Aorta (tissue), 5 donors: ENCODE results near the gene MEIOC. TPM values are rescaled to one million over a fixed set of nuclear protein-coding genes. Genes with fewer than 3 reads are reported as not detected.
"Not testable (repeated sequence)": the region's sequence is repeated elsewhere in the genome, so short reads cannot be mapped to it uniquely, and the experiment has no call there.

Source experiments
- ATAC-seq: fragments of 200-7000 bp; cut with Tn5 transposase; one replicate; pipeline ENCODE4 v1.9.1; 2022; ENCODE audit warnings: moderate library complexity; ENCODE audit not compliant: low FRiP score
- DNase-seq, 2 donors: peaks; one replicate each; pipeline ENCODE4 v3.0.0-alpha.2; 2020
- H3K27ac ChIP-seq, 2 donors: one replicate each; pipeline ENCODE4 v1.5.1; 2013; ENCODE audit warnings: low read length in 2 of 2, mild to moderate bottlenecking in 2 of 2, moderate library complexity in 2 of 2, control low read depth in 1 of 2, inconsistent platforms in 1 of 2, low read depth in 1 of 2
- H3K27me3 ChIP-seq, 2 donors: one replicate each; pipeline ENCODE4 v1.6.1; 2013; ENCODE audit warnings: control low read depth in 1 of 2, low read length in 1 of 2, mild to moderate bottlenecking in 1 of 2, moderate library complexity in 1 of 2; ENCODE audit not compliant: insufficient read depth in 2 of 2, control insufficient read depth in 1 of 2
- H3K36me3 ChIP-seq, 2 donors: one replicate each; pipeline ENCODE4 v1.6.1; 2013; ENCODE audit warnings: control low read depth in 1 of 2, low read length in 1 of 2, mild to moderate bottlenecking in 1 of 2; ENCODE audit not compliant: insufficient read depth in 2 of 2, control insufficient read depth in 1 of 2
- H3K4me1 ChIP-seq, 2 donors: one replicate each; pipeline ENCODE4 v1.6.1; 2013; ENCODE audit warnings: low read length in 2 of 2, control low read depth in 1 of 2, mild to moderate bottlenecking in 1 of 2, moderate library complexity in 1 of 2; ENCODE audit not compliant: insufficient read depth in 2 of 2, control insufficient read depth in 1 of 2
- H3K4me3 ChIP-seq, 2 donors: one replicate each; pipeline ENCODE4 v1.5.1; 2013; ENCODE audit warnings: low read length in 2 of 2, control low read depth in 1 of 2, mild to moderate bottlenecking in 1 of 2
- H3K9me3 ChIP-seq: one replicate; pipeline ENCODE4 v1.6.1; 2013; ENCODE audit warnings: mild to moderate bottlenecking, low read length; ENCODE audit not compliant: control insufficient read depth
- WGBS, 2 donors: extraction: QIAGEN DNeasy Blood & Tissue Kit; methylation state at CpG; one replicate each; pipeline ENCODE4 v1.1.7; 2013; 5-methylcytosine and 5-hydroxymethylcytosine counted together
- intact Hi-C, 2 donors: fragments of 100-400 bp; cut with DNase I; formaldehyde crosslinking; loops; one replicate each; pipeline versions ENCODE4 v1.14.2 to v1.15.0; 2022
- long read RNA-seq, 2 donors: library from polyadenylated mRNA; unstranded; transcript quantifications; one replicate each; pipeline ENCODE4 v2.0.0, GENCODE V29; 2020 to 2021
- polyA plus RNA-seq, 2 donors: library from polyadenylated mRNA; stranded (reverse); fragments of 200-250 nt; gene quantifications; one replicate each; pipeline ENCODE4 v1.2.3, GENCODE V29; 2013
- total RNA-seq, 2 donors: library from RNA; stranded (reverse); fragmentation: NEBNext Ultra II Directional; extraction: Animal tissue kit (Norgen Biotek cat#: 25700); gene quantifications; one replicate each; pipeline ENCODE4 v1.2.1, GENCODE V29; 2021
- donor health status: healthy with polysubstance abuse.
- donor health status: Bipolar disorder and iron deficiency.
- donor health status: DM: no; HTN: no; CAD: no.
- donor health status: DM: no; HTN: no; CAD: no.
- donor health status: DM: yes; HTN: yes; CAD: no.

MEIOC gene
- not detected for total RNA-seq
- polyA plus RNA-seq = not detected
- long read RNA-seq, donor 1 = 0 reads
- long read RNA-seq, donor 2, partial matches to known transcripts = 0 of 4 reads
- long read RNA-seq, donor 2, other reads (novel, unspliced or antisense) = 4 of 4 reads

GRCh38 chr17:44655983-44656710 is at the start of gene MEIOC:
MEIOC (plus strand) TSS chr17:44656468; CDS start chr17:44656614, 146 bp downstream.
- no peak for ATAC-seq
- H3K4me3 ChIP-seq = no peak within 1 kb of the TSS

GRCh38 chr17:44606658-44607057 is 49.6 kb upstream of the MEIOC start:
- 97 to 99% methylated on average over 11 of the region's 11 CpGs for WGBS, 2 donors
- Histone ChIP-seq H3K36me3 (no peaks in the 10 kb centered on the region), H3K4me3 (no peak overlapping the region), H3K4me1 (no peaks in the 10 kb centered on the region), H3K27ac (no peak overlapping the region), H3K27me3 (no peaks in the 10 kb centered on the region), H3K9me3 (no peaks in the 10 kb centered on the region)
- ATAC-seq (no peak), DNase-seq (no peak)
- intact Hi-C loops = no loop called here

More at GRCh38 chr17:44655983-44656710, at the start of gene MEIOC:
- H3K4me1 ChIP-seq = no peaks in the 10 kb centered on the region
- no peaks in the 10 kb centered on the region for H3K36me3 ChIP-seq
- whole genome bisulfite sequencing, 2 donors = 7 to 9% methylated on average over 43 to 57 of the region's 57 CpGs
- no peaks in the 10 kb centered on the region for H3K27me3 ChIP-seq
- H3K27ac ChIP-seq = no peak within 1 kb of the TSS
- H3K9me3 ChIP-seq = no peaks in the 10 kb centered on the region
- no peak for DNase-seq
- intact Hi-C loops = loop anchor here in 1 of 2 donors (10.0 kb wide), 1 partner anchor 261 kb away; no protein-coding TSS in a partner anchor

- no peaks in the 10 kb centered on the region for H3K4me1 ChIP-seq
- ATAC-seq = peak; percentile 46
- no peak overlapping the region for H3K27ac ChIP-seq
- DNase-seq = peak in 1 of 2 donors; percentile 63
- H3K27me3 ChIP-seq = no peaks in the 10 kb centered on the region
- no peaks in the 10 kb centered on the region for H3K9me3 ChIP-seq
- H3K4me3 ChIP-seq = no peak overlapping the region
- intact Hi-C loops = no loop called here
- 26 to 27% methylated on average over 10 of the region's 10 CpGs for WGBS, 2 donors
- H3K36me3 ChIP-seq = no peaks in the 10 kb centered on the region
Measured at GRCh38 chr17:44607836-44608690, 48.2 kb upstream of the MEIOC start.

GRCh38 chr17:44608727-44609435 is 47.4 kb upstream of the MEIOC start:
- Histone ChIP-seq H3K9me3 (no peaks in the 10 kb centered on the region), H3K4me1 (no peaks in the 10 kb centered on the region), H3K27ac (peak overlapping the region in 1 of 2 donors; percentile 9), H3K4me3 (no peak overlapping the region), H3K27me3 (no peaks in the 10 kb centered on the region), H3K36me3 (no peaks in the 10 kb centered on the region)
- 94 to 96% methylated on average over 6 of the region's 6 CpGs for WGBS, 2 donors
- DNase-seq = no peak
- no peak for ATAC-seq
- intact Hi-C loops = no loop called here

- DNase-seq (no peak), ATAC-seq (no peak)
- Histone ChIP-seq H3K27me3 (no peaks in the 10 kb centered on the region), H3K4me3 (no peak overlapping the region), H3K27ac (no peak overlapping the region), H3K4me1 (no peaks in the 10 kb centered on the region), H3K36me3 (no peaks in the 10 kb centered on the region), H3K9me3 (no peaks in the 10 kb centered on the region)
- intact Hi-C loops = no loop called here
- 66 to 68% methylated on average over 4 of the region's 4 CpGs for WGBS, 2 donors
Measured at GRCh38 chr17:44610331-44610730, 45.9 kb upstream of the MEIOC start.

GRCh38 chr17:44610871-44611270 is 45.4 kb upstream of the MEIOC start:
- H3K27ac ChIP-seq = peak overlapping the region in 1 of 2 donors; percentile 6
- H3K27me3 ChIP-seq = no peaks in the 10 kb centered on the region
- 0 to 1% methylated on average over 2 of the region's 2 CpGs for WGBS, 2 donors
- no peak overlapping the region for H3K4me3 ChIP-seq
- H3K9me3 ChIP-seq = no peaks in the 10 kb centered on the region
- ATAC-seq = no peak
- no peaks in the 10 kb centered on the region for H3K36me3 ChIP-seq
- H3K4me1 ChIP-seq = no peaks in the 10 kb centered on the region
- intact Hi-C loops = no loop called here
- DNase-seq = peak in 1 of 2 donors; percentile 58

GRCh38 chr17:44614862-44615261 is 41.4 kb upstream of the MEIOC start:
- DNase-seq (peak; percentile 8 to 21), ATAC-seq (no peak)
- H3K36me3 ChIP-seq = no peaks in the 10 kb centered on the region
- H3K9me3 ChIP-seq = no peaks in the 10 kb centered on the region
- H3K27ac ChIP-seq = no peak overlapping the region
- no peaks in the 10 kb centered on the region for H3K27me3 ChIP-seq
- H3K4me1 ChIP-seq = no peaks in the 10 kb centered on the region
- WGBS, 2 donors = 86 to 87% methylated on average over 5 of the region's 5 CpGs
- no peak overlapping the region for H3K4me3 ChIP-seq
- intact Hi-C loops = no loop called here

GRCh38 chr17:44618652-44619051 is 37.6 kb upstream of the MEIOC start:
- peak in 1 of 2 donors; percentile 19 for DNase-seq
- 90 to 92% methylated on average over 9 of the region's 9 CpGs for WGBS, 2 donors
- H3K4me3 ChIP-seq, ATAC-seq, H3K4me1 ChIP-seq, H3K36me3 ChIP-seq, intact Hi-C loops, H3K27ac ChIP-seq, H3K27me3 ChIP-seq, H3K9me3 ChIP-seq: not testable (repeated sequence)
